Breast epithelium (tissue), 4 donors: Measurements from ENCODE around the gene MMP10. TPM values are rescaled to one million over a fixed set of nuclear protein-coding genes. Genes with fewer than 3 reads are reported as not detected.

Experiments
- DNase-seq, 2 donors: peaks; one replicate each; pipeline ENCODE4 v3.0.0-alpha.2; 2019; ENCODE audit warnings: low spot score in 2 of 2
- H3K27ac ChIP-seq, 2 donors: fragments of 200-600 bp; sonication (generic) in 1 of 2; one replicate each; pipeline ENCODE4 v1.5.1; 2016 to 2019; ENCODE audit warnings: mild to moderate bottlenecking in 1 of 2
- H3K27me3 ChIP-seq, 2 donors: fragments of 200-600 bp; sonication (generic) in 1 of 2; one replicate each; pipeline versions ENCODE4 v1.5.1 to v1.6.0; 2017 to 2019; ENCODE audit warnings: control low read depth in 1 of 2, mild to moderate bottlenecking in 1 of 2
- H3K36me3 ChIP-seq: fragments of 200-600 bp; one replicate; pipeline ENCODE4 v1.5.1; 2019
- H3K4me1 ChIP-seq, 2 donors: fragments of 200-600 bp; sonication (generic); one replicate each; pipeline ENCODE4 v1.5.1; 2016 to 2019; ENCODE audit warnings: control low read depth in 1 of 2
- H3K4me3 ChIP-seq, 3 donors: fragments of 200-600 bp; sonication (generic); 1 replicate in 2 of 3; 2 replicates in 1 of 3; pipeline ENCODE4 v1.5.1; 2016 to 2019; ENCODE audit warnings: mild to moderate bottlenecking in 3 of 3, moderate library complexity in 2 of 3
- H3K9me3 ChIP-seq, 2 donors: fragments of 200-600 bp; sonication (generic) in 1 of 2; one replicate each; pipeline ENCODE4 v1.5.1; 2016 to 2019; ENCODE audit warnings: control low read depth in 1 of 2
- POLR2A ChIP-seq: fragments of 450-650 bp; IDR thresholded peaks from one replicate; pipeline ENCODE4 v1.6.1; 2016; ENCODE audit warnings: antibody characterized with exemption, mild to moderate bottlenecking, moderate library complexity
- POLR2AphosphoS5 ChIP-seq, 3 donors: sonication (generic); formaldehyde crosslinking; IDR thresholded peaks; one replicate each; pipeline ENCODE4 v1.6.1; 2017; ENCODE audit warnings: antibody characterized with exemption in 3 of 3
- intact Hi-C: fragments of 100-400 bp; cut with DNase I; formaldehyde crosslinking; loops from one replicate; pipeline ENCODE4 v1.15.1; 2023; ENCODE audit warnings: low total_unique reads
- total RNA-seq, 3 donors: library from RNA; depleted of rRNA; stranded (reverse); fragments of >200 nt; gene quantifications; one replicate each; pipeline ENCODE4 v1.1.0, GENCODE V29; 2016
- TF ChIP-seq, protein P1 (sequence below), 3 donors: fragments of 450-650 bp; IDR thresholded peaks; one replicate each; pipeline ENCODE4 v1.5.1; 2016 to 2017; ENCODE audit warnings: antibody characterized with exemption in 3 of 3, mild to moderate bottlenecking in 3 of 3, moderate library complexity in 3 of 3

The MMP10 gene
- total RNA-seq, 3 donors from 2014 or later, result 0.66 TPM; not detected in 2

DNA sequence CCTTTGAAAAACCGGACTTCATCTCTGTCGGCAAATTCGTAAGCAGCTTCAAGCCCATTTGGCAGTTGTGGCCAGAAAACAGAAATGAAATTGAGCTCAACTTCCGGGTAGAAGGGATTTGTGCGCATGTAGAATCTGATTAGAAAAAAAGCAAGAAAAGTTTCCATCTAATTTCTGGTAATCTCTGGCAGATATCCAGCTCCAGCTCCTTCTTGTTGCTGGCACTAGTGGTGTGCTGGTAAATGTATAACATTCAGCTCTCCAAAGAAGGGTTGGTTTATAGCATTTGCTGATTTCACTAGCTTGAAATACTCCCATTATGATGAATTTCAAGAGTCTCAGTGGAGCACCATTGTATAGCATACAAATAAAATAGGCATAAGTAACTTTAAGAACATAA, 12.2 kb upstream of the MMP10 start:
- H3K4me3 ChIP-seq, result no peak overlapping the region
- no peak overlapping the region for H3K27ac ChIP-seq

DNA sequence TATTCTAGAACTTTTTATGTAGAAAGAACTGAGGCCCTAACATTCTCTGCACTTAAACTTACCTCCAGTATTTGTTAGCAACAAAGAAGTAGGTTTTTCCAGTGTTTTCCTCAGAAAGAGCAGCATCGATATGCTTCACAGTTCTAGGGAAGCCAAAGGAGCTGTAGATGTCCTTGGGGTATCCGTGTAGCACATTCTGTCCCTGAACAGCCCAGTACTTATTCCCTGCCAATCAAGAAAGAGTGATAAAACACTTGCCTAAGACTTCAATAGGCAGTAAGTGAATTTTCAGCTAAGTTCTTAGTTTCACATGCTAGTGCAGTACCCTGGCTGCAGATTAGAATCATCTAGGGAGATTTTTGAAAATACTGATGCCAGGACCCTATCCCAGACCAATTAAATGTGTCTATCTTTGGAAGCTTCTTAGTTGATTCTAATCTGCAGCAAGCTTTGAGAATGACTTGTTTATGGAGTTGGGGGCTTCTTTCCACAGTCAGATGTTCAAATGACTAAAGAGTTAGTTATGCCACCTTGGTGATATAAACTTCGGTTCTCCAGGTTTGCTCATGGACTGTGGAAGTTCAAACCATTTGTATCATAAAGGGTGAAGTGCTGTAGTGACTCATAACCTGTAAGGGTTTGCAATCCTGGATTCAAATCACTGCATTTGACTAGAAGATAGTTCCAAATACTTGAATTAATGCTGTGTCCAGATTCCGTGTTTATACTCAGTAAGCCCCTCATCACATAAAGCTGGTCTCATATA, 11.0 kb upstream of the MMP10 start:
- no peak overlapping the region for H3K4me3 ChIP-seq
- no peaks in the 10 kb centered on the region for H3K4me1 ChIP-seq
- DNase-seq, result no peak
- intact Hi-C loops, result no loop called here
- H3K27ac ChIP-seq, result no peak overlapping the region
- no peaks in the 10 kb centered on the region for H3K27me3 ChIP-seq
- no peaks in the 10 kb centered on the region for H3K36me3 ChIP-seq
- no peaks in the 10 kb centered on the region for H3K9me3 ChIP-seq
- TF ChIP-seq POLR2A (no peak), POLR2AphosphoS5 (IDR thresholded peaks at IDR 0.05) (no peak)
- TF ChIP-seq, protein P1, sequence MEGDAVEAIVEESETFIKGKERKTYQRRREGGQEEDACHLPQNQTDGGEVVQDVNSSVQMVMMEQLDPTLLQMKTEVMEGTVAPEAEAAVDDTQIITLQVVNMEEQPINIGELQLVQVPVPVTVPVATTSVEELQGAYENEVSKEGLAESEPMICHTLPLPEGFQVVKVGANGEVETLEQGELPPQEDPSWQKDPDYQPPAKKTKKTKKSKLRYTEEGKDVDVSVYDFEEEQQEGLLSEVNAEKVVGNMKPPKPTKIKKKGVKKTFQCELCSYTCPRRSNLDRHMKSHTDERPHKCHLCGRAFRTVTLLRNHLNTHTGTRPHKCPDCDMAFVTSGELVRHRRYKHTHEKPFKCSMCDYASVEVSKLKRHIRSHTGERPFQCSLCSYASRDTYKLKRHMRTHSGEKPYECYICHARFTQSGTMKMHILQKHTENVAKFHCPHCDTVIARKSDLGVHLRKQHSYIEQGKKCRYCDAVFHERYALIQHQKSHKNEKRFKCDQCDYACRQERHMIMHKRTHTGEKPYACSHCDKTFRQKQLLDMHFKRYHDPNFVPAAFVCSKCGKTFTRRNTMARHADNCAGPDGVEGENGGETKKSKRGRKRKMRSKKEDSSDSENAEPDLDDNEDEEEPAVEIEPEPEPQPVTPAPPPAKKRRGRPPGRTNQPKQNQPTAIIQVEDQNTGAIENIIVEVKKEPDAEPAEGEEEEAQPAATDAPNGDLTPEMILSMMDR (IDR thresholded peaks at IDR 0.05), result no peak

More for the DNA sequence above, 12.2 kb upstream of the MMP10 start:
- H3K4me1 ChIP-seq, result no peaks in the 10 kb centered on the region
- DNase-seq, result no peak
- TF ChIP-seq, protein P1 (IDR thresholded peaks at IDR 0.05), result no peak
- no peak for TF ChIP-seq POLR2A
- TF ChIP-seq POLR2AphosphoS5 (IDR thresholded peaks at IDR 0.05), result no peak
- H3K36me3 ChIP-seq, result no peaks in the 10 kb centered on the region
- no peaks in the 10 kb centered on the region for H3K27me3 ChIP-seq
- intact Hi-C loops, result no loop called here
- no peaks in the 10 kb centered on the region for H3K9me3 ChIP-seq

- Histone ChIP-seq H3K4me1 (no peaks in the 10 kb centered on the region), H3K4me3 (no peak overlapping the region), H3K36me3 (no peaks in the 10 kb centered on the region), H3K27me3 (no peaks in the 10 kb centered on the region), H3K27ac (no peak overlapping the region), H3K9me3 (no peaks in the 10 kb centered on the region)
- DNase-seq, result no peak
- intact Hi-C loops, result no loop called here
- no peak for TF ChIP-seq POLR2AphosphoS5 (IDR thresholded peaks at IDR 0.05)
- no peak for TF ChIP-seq POLR2A
- TF ChIP-seq, protein P1 (IDR thresholded peaks at IDR 0.05), result no peak
These were observed 8.0 kb upstream of the MMP10 start for GRCh38 chr11:102788334-102788995.

- H3K9me3 ChIP-seq, result no peaks in the 10 kb centered on the region
- no peak for DNase-seq
- H3K4me1 ChIP-seq, result no peaks in the 10 kb centered on the region
- no peak overlapping the region for H3K27ac ChIP-seq
- H3K36me3 ChIP-seq, result no peaks in the 10 kb centered on the region
- TF ChIP-seq, protein P1 (IDR thresholded peaks at IDR 0.05), result no peak
- TF ChIP-seq POLR2A (no peak), POLR2AphosphoS5 (IDR thresholded peaks at IDR 0.05) (no peak)
- no peak overlapping the region for H3K4me3 ChIP-seq
- intact Hi-C loops, result no loop called here
- no peaks in the 10 kb centered on the region for H3K27me3 ChIP-seq
These were observed 4.0 kb upstream of the MMP10 start for GRCh38 chr11:102784380-102784779.

- TF ChIP-seq POLR2A (no peak), POLR2AphosphoS5 (IDR thresholded peaks at IDR 0.05) (no peak)
- TF ChIP-seq, protein P1 (IDR thresholded peaks at IDR 0.05), result no peak
- Histone ChIP-seq H3K36me3 (no peaks in the 10 kb centered on the region), H3K27me3 (no peaks in the 10 kb centered on the region), H3K4me1 (no peaks in the 10 kb centered on the region), H3K9me3 (no peaks in the 10 kb centered on the region), H3K27ac (no peak overlapping the region), H3K4me3 (no peak overlapping the region)
- intact Hi-C loops, result no loop called here
- DNase-seq, result no peak
These were observed 3.3 kb upstream of the MMP10 start for GRCh38 chr11:102783720-102784119.
